ENCODE results near the gene EML6. TPM values are rescaled to one million over a fixed set of nuclear protein-coding genes. Genes with fewer than 3 reads are reported as not detected.

EML6 gene
- total and polyA plus RNA-seq, 2 of the 13 experiments (the other 11 are each of a cell fraction or from before 2014, with no cell fraction given) = 17.2 to 32.4 TPM

DNA sequence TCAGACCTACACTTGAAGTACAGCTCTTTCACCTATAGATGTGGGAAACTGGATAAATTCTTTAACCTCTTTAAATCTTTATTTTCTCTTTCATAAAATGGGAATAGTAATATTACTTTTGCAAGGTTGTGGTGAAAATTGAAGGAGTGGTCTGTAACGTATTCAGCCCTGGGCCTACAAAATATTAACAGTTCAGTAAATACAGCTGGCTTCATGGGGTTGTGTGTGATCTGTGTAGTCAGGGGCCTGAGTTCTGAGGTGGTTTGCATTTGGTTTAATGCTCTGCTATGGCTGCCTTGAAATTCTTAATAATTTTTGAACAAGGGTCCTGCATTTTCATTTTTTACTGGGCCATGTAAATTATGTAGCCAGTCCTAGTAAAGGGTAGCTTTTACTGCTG is 16.8 kb upstream of the EML6 start (continued):
- peak in 1 of 2 experiments; percentile 35; a peak in 1 of 4 replicates for TF ChIP-seq EP300 (IDR thresholded peaks at IDR 0.05; ENCODE audit: low read depth in 2 of 2, low read length in 2 of 2)
- TF ChIP-seq EP300 (CRISPR knock-in tag; IDR thresholded peaks at IDR 0.05; ENCODE audit: borderline replicate concordance) = no peak
- TF ChIP-seq MIXL1 (CRISPR knock-in tag; IDR thresholded peaks at IDR 0.05) = 0 out of 2 replicates have a peak, but pooled peaks have one; percentile 26
- TF ChIP-seq ZFX (CRISPR knock-in tag; IDR thresholded peaks at IDR 0.05; ENCODE audit: low read depth) = peak; percentile 40; the same call in 1 of the 2 replicates
- TF ChIP-seq, protein P1, sequence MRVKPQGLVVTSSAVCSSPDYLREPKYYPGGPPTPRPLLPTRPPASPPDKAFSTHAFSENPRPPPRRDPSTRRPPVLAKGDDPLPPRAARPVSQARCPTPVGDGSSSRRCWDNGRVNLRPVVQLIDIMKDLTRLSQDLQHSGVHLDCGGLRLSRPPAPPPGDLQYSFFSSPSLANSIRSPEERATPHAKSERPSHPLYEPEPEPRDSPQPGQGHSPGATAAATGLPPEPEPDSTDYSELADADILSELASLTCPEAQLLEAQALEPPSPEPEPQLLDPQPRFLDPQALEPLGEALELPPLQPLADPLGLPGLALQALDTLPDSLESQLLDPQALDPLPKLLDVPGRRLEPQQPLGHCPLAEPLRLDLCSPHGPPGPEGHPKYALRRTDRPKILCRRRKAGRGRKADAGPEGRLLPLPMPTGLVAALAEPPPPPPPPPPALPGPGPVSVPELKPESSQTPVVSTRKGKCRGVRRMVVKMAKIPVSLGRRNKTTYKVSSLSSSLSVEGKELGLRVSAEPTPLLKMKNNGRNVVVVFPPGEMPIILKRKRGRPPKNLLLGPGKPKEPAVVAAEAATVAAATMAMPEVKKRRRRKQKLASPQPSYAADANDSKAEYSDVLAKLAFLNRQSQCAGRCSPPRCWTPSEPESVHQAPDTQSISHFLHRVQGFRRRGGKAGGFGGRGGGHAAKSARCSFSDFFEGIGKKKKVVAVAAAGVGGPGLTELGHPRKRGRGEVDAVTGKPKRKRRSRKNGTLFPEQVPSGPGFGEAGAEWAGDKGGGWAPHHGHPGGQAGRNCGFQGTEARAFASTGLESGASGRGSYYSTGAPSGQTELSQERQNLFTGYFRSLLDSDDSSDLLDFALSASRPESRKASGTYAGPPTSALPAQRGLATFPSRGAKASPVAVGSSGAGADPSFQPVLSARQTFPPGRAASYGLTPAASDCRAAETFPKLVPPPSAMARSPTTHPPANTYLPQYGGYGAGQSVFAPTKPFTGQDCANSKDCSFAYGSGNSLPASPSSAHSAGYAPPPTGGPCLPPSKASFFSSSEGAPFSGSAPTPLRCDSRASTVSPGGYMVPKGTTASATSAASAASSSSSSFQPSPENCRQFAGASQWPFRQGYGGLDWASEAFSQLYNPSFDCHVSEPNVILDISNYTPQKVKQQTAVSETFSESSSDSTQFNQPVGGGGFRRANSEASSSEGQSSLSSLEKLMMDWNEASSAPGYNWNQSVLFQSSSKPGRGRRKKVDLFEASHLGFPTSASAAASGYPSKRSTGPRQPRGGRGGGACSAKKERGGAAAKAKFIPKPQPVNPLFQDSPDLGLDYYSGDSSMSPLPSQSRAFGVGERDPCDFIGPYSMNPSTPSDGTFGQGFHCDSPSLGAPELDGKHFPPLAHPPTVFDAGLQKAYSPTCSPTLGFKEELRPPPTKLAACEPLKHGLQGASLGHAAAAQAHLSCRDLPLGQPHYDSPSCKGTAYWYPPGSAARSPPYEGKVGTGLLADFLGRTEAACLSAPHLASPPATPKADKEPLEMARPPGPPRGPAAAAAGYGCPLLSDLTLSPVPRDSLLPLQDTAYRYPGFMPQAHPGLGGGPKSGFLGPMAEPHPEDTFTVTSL (CRISPR knock-in tag; IDR thresholded peaks at IDR 0.05; ENCODE audit: borderline replicate concordance) = 0 out of 2 replicates have a peak, but pooled peaks have one; percentile 19
- TF ChIP-seq ZNF136 (CRISPR knock-in tag; IDR thresholded peaks at IDR 0.05; ENCODE audit: low read depth) = no peak
- TF ChIP-seq GATAD2A (CRISPR knock-in tag; IDR thresholded peaks at IDR 0.05) = 0 out of 2 replicates have a peak, but pooled peaks have one; percentile 22
- no peak for TF ChIP-seq FLYWCH1 (CRISPR knock-in tag; IDR thresholded peaks at IDR 0.05)
- TF ChIP-seq, protein P2, sequence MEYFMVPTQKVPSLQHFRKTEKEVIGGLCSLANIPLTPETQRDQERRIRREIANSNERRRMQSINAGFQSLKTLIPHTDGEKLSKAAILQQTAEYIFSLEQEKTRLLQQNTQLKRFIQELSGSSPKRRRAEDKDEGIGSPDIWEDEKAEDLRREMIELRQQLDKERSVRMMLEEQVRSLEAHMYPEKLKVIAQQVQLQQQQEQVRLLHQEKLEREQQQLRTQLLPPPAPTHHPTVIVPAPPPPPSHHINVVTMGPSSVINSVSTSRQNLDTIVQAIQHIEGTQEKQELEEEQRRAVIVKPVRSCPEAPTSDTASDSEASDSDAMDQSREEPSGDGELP (IDR thresholded peaks at IDR 0.05; ENCODE audit: borderline replicate concordance, low read depth) = peak; percentile 99
- TF ChIP-seq FOXA3 (CRISPR knock-in tag; IDR thresholded peaks at IDR 0.05) = peak; percentile 77
- TF ChIP-seq, protein P3, sequence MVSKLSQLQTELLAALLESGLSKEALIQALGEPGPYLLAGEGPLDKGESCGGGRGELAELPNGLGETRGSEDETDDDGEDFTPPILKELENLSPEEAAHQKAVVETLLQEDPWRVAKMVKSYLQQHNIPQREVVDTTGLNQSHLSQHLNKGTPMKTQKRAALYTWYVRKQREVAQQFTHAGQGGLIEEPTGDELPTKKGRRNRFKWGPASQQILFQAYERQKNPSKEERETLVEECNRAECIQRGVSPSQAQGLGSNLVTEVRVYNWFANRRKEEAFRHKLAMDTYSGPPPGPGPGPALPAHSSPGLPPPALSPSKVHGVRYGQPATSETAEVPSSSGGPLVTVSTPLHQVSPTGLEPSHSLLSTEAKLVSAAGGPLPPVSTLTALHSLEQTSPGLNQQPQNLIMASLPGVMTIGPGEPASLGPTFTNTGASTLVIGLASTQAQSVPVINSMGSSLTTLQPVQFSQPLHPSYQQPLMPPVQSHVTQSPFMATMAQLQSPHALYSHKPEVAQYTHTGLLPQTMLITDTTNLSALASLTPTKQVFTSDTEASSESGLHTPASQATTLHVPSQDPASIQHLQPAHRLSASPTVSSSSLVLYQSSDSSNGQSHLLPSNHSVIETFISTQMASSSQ (IDR thresholded peaks at IDR 0.05; ENCODE audit: low read depth) = peak; percentile 88
- TF ChIP-seq, protein P3 (CRISPR knock-in tag; IDR thresholded peaks at IDR 0.05; ENCODE audit: borderline replicate concordance) = peak; percentile 72; the same call in 1 of the 2 replicates
- peak; percentile 33; the same call in 1 of the 2 replicates for TF ChIP-seq TCF7 (IDR thresholded peaks at IDR 0.05; ENCODE audit: low read depth)
- peak; percentile 29 for TF ChIP-seq ASH2L (IDR thresholded peaks at IDR 0.05; ENCODE audit: insufficient read length, low read depth, low read length)
- TF ChIP-seq SRSF4 (IDR thresholded peaks at IDR 0.05; ENCODE audit: low read depth, low read length, poor library complexity, severe bottlenecking) = no peak
- TF ChIP-seq, protein P4, sequence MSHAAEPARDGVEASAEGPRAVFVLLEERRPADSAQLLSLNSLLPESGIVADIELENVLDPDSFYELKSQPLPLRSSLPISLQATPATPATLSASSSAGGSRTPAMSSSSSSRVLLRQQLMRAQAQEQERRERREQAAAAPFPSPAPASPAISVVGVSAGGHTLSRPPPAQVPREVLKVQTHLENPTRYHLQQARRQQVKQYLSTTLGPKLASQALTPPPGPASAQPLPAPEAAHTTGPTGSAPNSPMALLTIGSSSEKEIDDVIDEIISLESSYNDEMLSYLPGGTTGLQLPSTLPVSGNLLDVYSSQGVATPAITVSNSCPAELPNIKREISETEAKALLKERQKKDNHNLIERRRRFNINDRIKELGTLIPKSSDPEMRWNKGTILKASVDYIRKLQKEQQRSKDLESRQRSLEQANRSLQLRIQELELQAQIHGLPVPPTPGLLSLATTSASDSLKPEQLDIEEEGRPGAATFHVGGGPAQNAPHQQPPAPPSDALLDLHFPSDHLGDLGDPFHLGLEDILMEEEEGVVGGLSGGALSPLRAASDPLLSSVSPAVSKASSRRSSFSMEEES (CRISPR knock-in tag; IDR thresholded peaks at IDR 0.05) = 0 out of 2 replicates have a peak, but pooled peaks have one; percentile 25
- TF ChIP-seq SAP130 (CRISPR knock-in tag; IDR thresholded peaks at IDR 0.05; ENCODE audit: low read depth) = peak; percentile 62
- TF ChIP-seq ZNF614 (CRISPR knock-in tag; IDR thresholded peaks at IDR 0.05; ENCODE audit: borderline replicate concordance) = 0 out of 2 replicates have a peak, but pooled peaks have one; percentile 39
